IMR-90 (cell line): ENCODE data around the gene SNRPD3. TPM values are rescaled to one million over a fixed set of nuclear protein-coding genes. Genes with fewer than 3 reads are reported as not detected.
"Not testable (repeated sequence)": the region's sequence is repeated elsewhere in the genome, so short reads cannot be mapped to it uniquely, and the experiment has no call there.

ENCODE experiments used
- ATAC-seq: fragments of 200-7000 bp; cut with Tn5 transposase; 2 replicates; pipeline ENCODE4 v1.9.1; 2020; ENCODE audit warnings: low read depth, mild to moderate bottlenecking, moderate library complexity
- BruUV-seq: library from RNA; stranded (reverse); fragments of 400-500 nt; replicated peaks from 2 replicates; lab custom pipeline; 2021; lab: Mats Ljungman, UMichigan
- CTCF ChIA-PET: fragments of 300-600 bp; formaldehyde crosslinking; extraction: SDS; loops from one replicate; lab custom pipeline; 2021; ENCODE audit warnings: antibody characterized with exemption; lab: Yijun Ruan, JAX
- POLR2A ChIA-PET: fragments of 300-600 bp; sonication (Branson Sonifier 250); formaldehyde crosslinking; loops from one replicate; lab custom pipeline; 2022; ENCODE audit warnings: antibody characterized with exemption; ENCODE audit not compliant: unreplicated experiment; lab: Charles Lee
- DNase-seq: peaks from one replicate; pipeline ENCODE4 v3.0.0; 2013
- H2AFZ ChIP-seq: replicated peaks from 2 replicates; pipeline ENCODE3; 2013; ENCODE audit warnings: low read length, mild to moderate bottlenecking; ENCODE audit not compliant: poor library complexity
- H2AK5ac ChIP-seq: 2 replicates; pipeline ENCODE4 v1.6.1; 2013; ENCODE audit warnings: low read depth, low read length, inconsistent platforms
- H2AK9ac ChIP-seq: replicated peaks from 2 replicates; pipeline ENCODE3; 2013; ENCODE audit warnings: mild to moderate bottlenecking, low read depth, low read length, moderate library complexity; ENCODE audit not compliant: poor library complexity
- H2BK120ac ChIP-seq: 2 replicates; pipeline ENCODE4 v1.6.1; 2013; ENCODE audit warnings: low read depth, low read length, inconsistent platforms
- H2BK15ac ChIP-seq: 3 replicates; pipeline ENCODE4 v1.6.1; 2013; ENCODE audit warnings: low read depth, low read length, inconsistent platforms
- H2BK20ac ChIP-seq: 2 replicates; pipeline ENCODE4 v1.6.1; 2013; ENCODE audit warnings: low read depth, mild to moderate bottlenecking, inconsistent platforms, low read length, moderate library complexity
- H2BK5ac ChIP-seq: 2 replicates; pipeline ENCODE4 v1.6.1; 2013; ENCODE audit warnings: mild to moderate bottlenecking, low read depth, low read length, inconsistent platforms; ENCODE audit not compliant: poor library complexity, severe bottlenecking
- H3K14ac ChIP-seq: replicated peaks from 2 replicates; pipeline ENCODE4 v1.6.1; 2013; ENCODE audit warnings: low read depth, low read length, inconsistent platforms
- H3K18ac ChIP-seq: 2 replicates; pipeline ENCODE4 v1.6.1; 2013; ENCODE audit warnings: low read depth, low read length, control low read depth
- H3K23ac ChIP-seq: 2 replicates; pipeline ENCODE4 v1.6.1; 2013; ENCODE audit warnings: low read depth, low read length, inconsistent platforms
- H3K27ac ChIP-seq: 2 replicates; pipeline ENCODE4 v1.5.1; 2013; ENCODE audit warnings: mild to moderate bottlenecking, control low read depth, low read length; ENCODE audit not compliant: insufficient read depth
- H3K27me3 ChIP-seq: 2 replicates; pipeline ENCODE4 v1.6.1; 2013; ENCODE audit warnings: low read length; ENCODE audit not compliant: control insufficient read depth, insufficient read depth
- H3K36me3 ChIP-seq: 2 replicates; pipeline ENCODE4 v1.6.1; 2013; ENCODE audit warnings: low read length, mixed read lengths; ENCODE audit not compliant: control insufficient read depth, insufficient read depth
- H3K4ac ChIP-seq: 2 replicates; pipeline ENCODE4 v1.6.1; 2013; ENCODE audit warnings: low read depth, low read length, inconsistent platforms
- H3K4me1 ChIP-seq: 2 replicates; pipeline ENCODE4 v1.6.1; 2013; ENCODE audit warnings: low read length, mixed read lengths; ENCODE audit not compliant: control insufficient read depth, insufficient read depth
- H3K4me2 ChIP-seq: 2 replicates; pipeline ENCODE4 v1.6.1; 2013; ENCODE audit warnings: low read depth, mild to moderate bottlenecking, control low read depth, low read length, moderate library complexity
- H3K4me3 ChIP-seq: 2 replicates; pipeline ENCODE4 v1.5.1; 2013; ENCODE audit warnings: low read depth, mild to moderate bottlenecking, control low read depth, low read length, moderate library complexity; ENCODE audit not compliant: insufficient read depth
- H3K56ac ChIP-seq: 2 replicates; pipeline ENCODE4 v1.6.1; 2013; ENCODE audit warnings: low read length, inconsistent platforms; ENCODE audit not compliant: insufficient read depth; ENCODE audit errors: extremely low read depth
- H3K79me1 ChIP-seq, 2 experiments: 2 replicates each; pipeline ENCODE4 v1.6.1; 2013; ENCODE audit warnings: low read length in 2 of 2, inconsistent platforms in 1 of 2, low read depth in 1 of 2
- H3K9ac ChIP-seq: 2 replicates; pipeline ENCODE4 v1.6.1; 2013; ENCODE audit warnings: low read depth, low read length, control low read depth
- H3K9me1 ChIP-seq: 2 replicates; pipeline ENCODE4 v1.6.1; 2013; ENCODE audit warnings: low read length, inconsistent platforms; ENCODE audit not compliant: insufficient read depth
- H3K9me3 ChIP-seq: 2 replicates; pipeline ENCODE4 v1.6.1; 2013; ENCODE audit warnings: low read length; ENCODE audit not compliant: control insufficient read depth, insufficient read depth
- H4K20me1 ChIP-seq: 2 replicates; pipeline ENCODE4 v1.6.1; 2013; ENCODE audit warnings: low read length, inconsistent platforms; ENCODE audit not compliant: insufficient read depth
- H4K5ac ChIP-seq: 2 replicates; pipeline ENCODE4 v1.6.1; 2013; ENCODE audit warnings: mild to moderate bottlenecking, low read depth, low read length, control low read depth
- H4K8ac ChIP-seq, 2 experiments: 2 replicates each; pipeline ENCODE4 v1.6.1; 2013; ENCODE audit warnings: low read depth in 2 of 2, low read length in 2 of 2, control low read depth in 1 of 2, inconsistent platforms in 1 of 2
- H4K91ac ChIP-seq: 2 replicates; pipeline ENCODE4 v1.6.1; 2013; ENCODE audit warnings: low read depth, low read length, inconsistent platforms; ENCODE audit not compliant: insufficient read depth
- WGBS, 2 experiments: methylation state at CpG; one replicate each; pipeline versions ENCODE4 v1.1.5 to v1.1.7; 2013; ENCODE audit warnings: missing lambda C conversion rate in 2 of 2; ENCODE audit not compliant: insufficient read length in 1 of 2; ENCODE audit errors: extremely low coverage in 2 of 2; 5-methylcytosine and 5-hydroxymethylcytosine counted together
- dilution Hi-C: fragments of 300-500 bp; cut with HindIII; formaldehyde crosslinking; loops from one replicate; pipeline ENCODE4 v1.14.3; 2018; ENCODE audit warnings: low sequenced_read_pairs; ENCODE audit not compliant: unreplicated experiment
- in situ Hi-C: fragments of 300-500 bp; cut with MboI; formaldehyde crosslinking; loops from 3 replicates; pipeline ENCODE4 v1.14.3; 2019; ENCODE audit warnings: low sequenced_read_pairs, inconsistent platforms, mixed read lengths
- intact Hi-C: fragments of 100-400 bp; cut with micrococcal nuclease; formaldehyde crosslinking; loops from 2 replicates; pipeline ENCODE4 v1.10.0; 2022
- polyA plus RNA-seq, 3 experiments: library from polyadenylated mRNA; depleted of rRNA; stranded (reverse); fragments of >200 nt; gene quantifications; 2 replicates each; pipeline ENCODE4 v1.2.3, GENCODE V29; 2012; ENCODE audit warnings: low replicate concordance in 1 of 3
- total RNA-seq: library from RNA; depleted of rRNA; stranded (reverse); fragments of >200 nt; gene quantifications from 2 replicates; pipeline ENCODE4 v1.2.3, GENCODE V29; 2012

The SNRPD3 gene
- total and polyA plus RNA-seq, 2 of the 4 experiments (the other 2 are of a cell fraction) = 158 to 283 TPM

- H3K56ac ChIP-seq, H3K9me3 ChIP-seq, H3K4ac ChIP-seq, H2AK5ac ChIP-seq, H3K27me3 ChIP-seq, DNase-seq, H3K4me3 ChIP-seq, H3K36me3 ChIP-seq, H4K8ac ChIP-seq, H3K27ac ChIP-seq, ATAC-seq, H3K18ac ChIP-seq, H4K5ac ChIP-seq, dilution Hi-C loops, H3K4me2 ChIP-seq, H3K14ac ChIP-seq, CTCF ChIA-PET, H4K20me1 ChIP-seq, H2AK9ac ChIP-seq, H2BK20ac ChIP-seq, H2BK15ac ChIP-seq, POLR2A ChIA-PET, intact Hi-C loops, H2BK5ac ChIP-seq, H3K9ac ChIP-seq, H2AFZ ChIP-seq, H3K23ac ChIP-seq, H3K79me1 ChIP-seq, H3K9me1 ChIP-seq, H3K4me1 ChIP-seq, H2BK120ac ChIP-seq, in situ Hi-C loops, BruUV-seq, H4K91ac ChIP-seq: not testable (repeated sequence)
- 43% methylated on average over 4 of the region's 22 CpGs; no CpG with 5 or more reads in 1 of the 2 experiments for WGBS, 2 experiments
Observed at GRCh38 chr22:24602847-24603769, 47.3 kb downstream of the SNRPD3 start, which contains the start of gene GGT1. GGT1 (plus strand) TSS chr22:24603193; CDS start chr22:24611082, 7,889 bp downstream.

GRCh38 chr22:24603770-24604629, 48.2 kb downstream of the SNRPD3 start:
- H3K4me2 ChIP-seq, H3K27me3 ChIP-seq, POLR2A ChIA-PET: not testable (repeated sequence)

More at GRCh38 chr22:24603770-24604629, 48.2 kb downstream of the SNRPD3 start:
- H2BK5ac ChIP-seq, H3K9me1 ChIP-seq, BruUV-seq, H2BK15ac ChIP-seq, dilution Hi-C loops, H3K18ac ChIP-seq, H3K4me1 ChIP-seq, H2AFZ ChIP-seq, H3K4ac ChIP-seq, H2BK20ac ChIP-seq, intact Hi-C loops, H3K36me3 ChIP-seq, in situ Hi-C loops, H3K27ac ChIP-seq, H4K20me1 ChIP-seq, H3K23ac ChIP-seq, H4K5ac ChIP-seq, H4K8ac ChIP-seq, H3K56ac ChIP-seq, H4K91ac ChIP-seq, H3K4me3 ChIP-seq, H2AK5ac ChIP-seq, H3K9ac ChIP-seq, H3K9me3 ChIP-seq, CTCF ChIA-PET, H2BK120ac ChIP-seq, H3K14ac ChIP-seq, H2AK9ac ChIP-seq, H3K79me1 ChIP-seq, DNase-seq: not testable (repeated sequence)
- ATAC-seq = peak; percentile 62
- WGBS, 2 experiments = no CpG with 5 or more reads among the region's 18 CpGs
